Measurements from ENCODE around the gene PRELID3B. TPM values are rescaled to one million over a fixed set of nuclear protein-coding genes. Genes with fewer than 3 reads are reported as not detected.

PRELID3B gene
- total RNA-seq, 2 donors from 2014 or later: 28.9 to 35.6 TPM

DNA sequence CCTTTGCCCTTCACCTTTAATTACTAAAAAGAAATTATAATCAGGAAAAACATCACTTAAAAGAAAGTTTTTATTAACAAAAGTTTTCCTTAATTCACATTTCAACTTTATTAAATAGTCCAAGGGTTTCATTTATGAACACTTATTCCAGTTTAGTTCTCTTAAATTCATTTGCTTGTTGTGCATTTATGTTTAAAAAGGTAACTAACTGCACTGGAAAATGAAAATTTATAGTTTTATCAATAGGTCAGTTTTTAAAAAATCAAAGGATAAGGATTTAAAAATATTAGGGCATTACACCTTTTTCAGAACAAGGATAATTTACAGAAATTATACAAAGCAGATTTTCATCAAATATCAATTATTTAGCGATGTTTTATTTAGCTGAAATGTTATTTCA, 9.5 kb downstream of the PRELID3B start:
- intact Hi-C loops (cut with DNase I): loop anchor here (5.0 kb wide), 3 partner anchors 51 to 141 kb away; partner anchors contain the start of gene NELFCD
- H3K9me3 ChIP-seq: no peaks in the 10 kb centered on the region
- H3K4me3 ChIP-seq: peak overlapping the region in 1 of 2 donors; percentile 66
- TF ChIP-seq, protein P1, sequence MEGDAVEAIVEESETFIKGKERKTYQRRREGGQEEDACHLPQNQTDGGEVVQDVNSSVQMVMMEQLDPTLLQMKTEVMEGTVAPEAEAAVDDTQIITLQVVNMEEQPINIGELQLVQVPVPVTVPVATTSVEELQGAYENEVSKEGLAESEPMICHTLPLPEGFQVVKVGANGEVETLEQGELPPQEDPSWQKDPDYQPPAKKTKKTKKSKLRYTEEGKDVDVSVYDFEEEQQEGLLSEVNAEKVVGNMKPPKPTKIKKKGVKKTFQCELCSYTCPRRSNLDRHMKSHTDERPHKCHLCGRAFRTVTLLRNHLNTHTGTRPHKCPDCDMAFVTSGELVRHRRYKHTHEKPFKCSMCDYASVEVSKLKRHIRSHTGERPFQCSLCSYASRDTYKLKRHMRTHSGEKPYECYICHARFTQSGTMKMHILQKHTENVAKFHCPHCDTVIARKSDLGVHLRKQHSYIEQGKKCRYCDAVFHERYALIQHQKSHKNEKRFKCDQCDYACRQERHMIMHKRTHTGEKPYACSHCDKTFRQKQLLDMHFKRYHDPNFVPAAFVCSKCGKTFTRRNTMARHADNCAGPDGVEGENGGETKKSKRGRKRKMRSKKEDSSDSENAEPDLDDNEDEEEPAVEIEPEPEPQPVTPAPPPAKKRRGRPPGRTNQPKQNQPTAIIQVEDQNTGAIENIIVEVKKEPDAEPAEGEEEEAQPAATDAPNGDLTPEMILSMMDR (IDR thresholded peaks at IDR 0.05): no peak
- TF ChIP-seq POLR2AphosphoS5 (IDR thresholded peaks at IDR 0.05) (no peak), POLR2A (IDR thresholded peaks at IDR 0.05) (no peak)
- WGBS: 96% methylated on average over 1 of the region's 1 CpG
- H3K27ac ChIP-seq: peak overlapping the region; percentile 84
- no peaks in the 10 kb centered on the region for H3K36me3 ChIP-seq
- DNase-seq (ENCODE audit: low spot score): no peak
- H3K4me1 ChIP-seq (replicated peaks): peaks cover 7% of the 10 kb centered on the region
- H3K27me3 ChIP-seq (replicated peaks; ENCODE audit: insufficient read depth): no peaks in the 10 kb centered on the region

DNA sequence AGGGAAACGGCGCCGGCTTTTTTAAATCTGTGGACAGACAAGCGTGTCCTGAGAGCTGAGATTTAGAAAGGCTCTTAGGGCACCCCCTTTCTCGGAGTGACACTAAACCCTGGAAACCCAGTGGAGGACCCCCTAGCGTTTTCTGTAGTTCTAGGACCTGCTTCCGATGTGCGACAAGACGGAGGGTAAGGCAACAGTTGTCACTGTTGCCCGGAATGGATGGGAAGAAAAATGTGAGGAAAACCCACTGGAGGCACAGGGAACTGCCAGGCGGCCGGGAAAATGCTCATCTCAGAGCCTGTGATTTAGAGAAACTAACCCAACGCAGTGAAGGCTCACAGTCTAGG, 9.9 kb downstream of the PRELID3B start:
- Histone ChIP-seq H3K27me3 (replicated peaks; ENCODE audit: insufficient read depth) (no peaks in the 10 kb centered on the region), H3K9me3 (no peaks in the 10 kb centered on the region), H3K4me1 (replicated peaks) (peaks cover 7% of the 10 kb centered on the region), H3K27ac (peak overlapping the region; percentile 84), H3K4me3 (peak overlapping the region; percentile 66 to 68), H3K36me3 (no peaks in the 10 kb centered on the region)
- under 1% methylated on average over 13 of the region's 13 CpGs for WGBS
- DNase-seq (ENCODE audit: low spot score): no peak
- intact Hi-C loops (cut with DNase I): loop anchor here (5.0 kb wide), 3 partner anchors 50 to 140 kb away; partner anchors contain the start of gene NELFCD
- TF ChIP-seq, protein P1 (IDR thresholded peaks at IDR 0.05): peak in 1 of 4 experiments; percentile 3
- TF ChIP-seq POLR2AphosphoS5 (IDR thresholded peaks at IDR 0.05) (no peak), POLR2A (IDR thresholded peaks at IDR 0.05) (no peak)

DNA sequence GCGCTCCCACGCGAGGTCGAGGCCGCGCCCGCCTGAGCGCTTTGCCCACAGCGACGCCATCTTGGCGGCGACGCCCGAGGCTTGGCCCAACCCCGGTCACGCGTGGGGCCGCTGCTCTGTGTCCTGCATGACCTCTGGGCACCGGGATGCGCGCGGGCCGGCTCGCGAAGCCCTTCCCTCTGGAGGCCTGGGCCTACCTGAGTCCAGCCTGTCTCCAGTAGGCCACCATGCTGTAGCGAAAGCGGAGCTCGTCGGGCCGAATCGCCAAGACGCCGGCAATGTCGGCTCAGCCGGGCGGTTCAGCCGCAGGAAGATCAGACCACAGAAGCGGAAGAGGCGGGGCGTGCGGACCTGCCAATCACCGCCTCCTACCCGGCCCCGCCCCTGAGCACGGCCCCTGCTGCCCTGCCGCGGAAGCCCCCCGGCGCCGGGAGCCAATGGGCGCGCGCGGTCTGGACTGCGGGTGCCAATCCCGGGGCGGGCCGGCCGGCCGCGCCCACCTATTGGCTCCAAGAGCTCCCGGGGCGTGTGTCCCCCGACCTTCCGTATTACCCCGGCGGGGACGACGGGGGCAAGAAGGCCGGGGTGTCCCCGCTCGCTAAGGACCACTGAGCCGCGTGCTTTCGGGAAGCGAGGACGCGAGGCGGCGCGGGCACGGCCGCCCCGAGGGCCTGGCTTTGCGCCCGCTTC, 10.4 kb downstream of the PRELID3B start, which contains the start of gene ATP5F1E:
Gene ATP5F1E (minus strand): TSS at position 313 of the 690 bp plus-strand sequence. CDS start 84 bp downstream, at position 229.
- Histone ChIP-seq H3K9me3 (no peaks in the 10 kb centered on the region), H3K4me1 (replicated peaks) (peaks cover 7% of the 10 kb centered on the region), H3K4me3 (peak within 1 kb of the TSS; percentile 66 to 68), H3K27ac (peak within 1 kb of the TSS; percentile 84), H3K36me3 (no peaks in the 10 kb centered on the region), H3K27me3 (replicated peaks; ENCODE audit: insufficient read depth) (no peaks in the 10 kb centered on the region)
- peak; percentile 95 for DNase-seq (ENCODE audit: low spot score)
- TF ChIP-seq POLR2AphosphoS5 (IDR thresholded peaks at IDR 0.05) (peak; percentile 77), POLR2A (IDR thresholded peaks at IDR 0.05) (peak; percentile 71)
- TF ChIP-seq, protein P1 (IDR thresholded peaks at IDR 0.05): peak in 2 of 4 experiments; percentile 5 to 7
- WGBS: 0% methylated on average over 34 of the region's 86 CpGs
- intact Hi-C loops (cut with DNase I): loop anchor here (5.0 kb wide), 3 partner anchors 50 to 140 kb away; partner anchors contain the start of gene NELFCD

DNA sequence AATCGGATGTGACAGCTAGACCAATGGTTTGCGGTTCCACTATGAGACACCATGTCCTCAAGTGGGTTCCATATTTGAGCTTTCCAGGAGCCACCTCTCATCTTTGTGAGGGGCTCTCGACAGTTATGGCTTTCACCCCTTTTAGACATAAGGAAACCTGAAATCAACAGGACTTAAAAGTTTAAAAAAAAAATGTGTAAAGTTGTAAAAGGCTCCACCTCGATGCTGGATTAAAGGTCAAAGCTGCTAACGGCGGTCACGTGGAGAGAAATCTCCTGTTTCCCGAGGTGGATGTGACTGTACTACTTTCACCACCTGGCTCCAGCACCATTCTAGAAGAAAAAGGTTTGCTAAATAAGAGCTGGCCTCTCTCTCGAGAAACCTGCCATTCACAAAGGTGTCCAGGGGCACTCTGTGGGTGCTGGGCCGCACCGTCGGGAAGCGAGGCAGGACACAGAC, 11.0 kb downstream of the PRELID3B start:
- H3K9me3 ChIP-seq: no peaks in the 10 kb centered on the region
- TF ChIP-seq, protein P1 (IDR thresholded peaks at IDR 0.05): no peak
- TF ChIP-seq POLR2A (IDR thresholded peaks at IDR 0.05) (no peak), POLR2AphosphoS5 (IDR thresholded peaks at IDR 0.05) (no peak)
- 14% methylated on average over 13 of the region's 13 CpGs for WGBS
- H3K27me3 ChIP-seq (replicated peaks; ENCODE audit: insufficient read depth): no peaks in the 10 kb centered on the region
- peaks cover 7% of the 10 kb centered on the region for H3K4me1 ChIP-seq (replicated peaks)
- H3K36me3 ChIP-seq: no peaks in the 10 kb centered on the region
- intact Hi-C loops (cut with DNase I): loop anchor here (5.0 kb wide), 3 partner anchors 49 to 139 kb away; partner anchors contain the start of gene NELFCD
- peak overlapping the region; percentile 84 for H3K27ac ChIP-seq
- DNase-seq (ENCODE audit: low spot score): no peak
- peak overlapping the region; percentile 66 to 68 for H3K4me3 ChIP-seq

Data from prostate gland (tissue), 2 donors.